Mesenchymal stem cell (in vitro differentiated cells and primary cell): ENCODE measurements around the gene SUGCT.
A peak's percentile ranks its signal among the peaks of the same experiment; 100 is the strongest.

Experiments
- DNase-seq: peaks from one replicate; pipeline ENCODE4 v3.0.0-alpha.2; 2013
- H2AFZ ChIP-seq: one replicate; pipeline ENCODE4 v1.6.1; 2013; ENCODE audit warnings: low read depth, mild to moderate bottlenecking, control low read depth, inconsistent platforms, low read length, moderate library complexity
- H2AK5ac ChIP-seq: 2 replicates; pipeline ENCODE4 v1.6.1; 2013; ENCODE audit warnings: low read length, moderate library complexity, mild to moderate bottlenecking, inconsistent platforms; ENCODE audit not compliant: severe bottlenecking
- H2BK120ac ChIP-seq: one replicate; pipeline ENCODE4 v1.6.1; 2013; ENCODE audit warnings: low read depth, mild to moderate bottlenecking, inconsistent platforms, low read length, moderate library complexity
- H2BK12ac ChIP-seq, 2 experiments: one replicate each; pipeline ENCODE4 v1.6.1; 2013; ENCODE audit warnings: inconsistent platforms in 2 of 2, low read length in 2 of 2, mild to moderate bottlenecking in 2 of 2, moderate library complexity in 2 of 2, control low read depth in 1 of 2
- H2BK15ac ChIP-seq: one replicate; pipeline ENCODE4 v1.6.1; 2013; ENCODE audit warnings: mild to moderate bottlenecking, low read depth, inconsistent platforms; ENCODE audit not compliant: poor library complexity, severe bottlenecking
- H2BK5ac ChIP-seq: 2 replicates; pipeline ENCODE4 v1.6.1; 2013; ENCODE audit warnings: low read depth, mild to moderate bottlenecking, low read length, control low read depth, inconsistent platforms; ENCODE audit not compliant: poor library complexity, severe bottlenecking
- H3K14ac ChIP-seq, 2 experiments: one replicate each; pipeline ENCODE4 v1.6.1; 2013; ENCODE audit warnings: inconsistent platforms in 2 of 2, low read length in 2 of 2, control low read depth in 1 of 2, mild to moderate bottlenecking in 1 of 2, moderate library complexity in 1 of 2
- H3K18ac ChIP-seq, 2 experiments: one replicate each; pipeline ENCODE4 v1.6.1; 2013; ENCODE audit warnings: inconsistent platforms in 2 of 2, low read length in 2 of 2, control low read depth in 1 of 2, low read depth in 1 of 2, mild to moderate bottlenecking in 1 of 2
- H3K23ac ChIP-seq, 2 experiments: one replicate each; pipeline ENCODE4 v1.6.1; 2013; ENCODE audit warnings: inconsistent platforms in 2 of 2, low read length in 2 of 2, mild to moderate bottlenecking in 2 of 2, moderate library complexity in 2 of 2, control low read depth in 1 of 2
- H3K27ac ChIP-seq: 2 replicates; pipeline ENCODE4 v1.5.1; 2013; ENCODE audit warnings: mild to moderate bottlenecking, moderate library complexity, low read length, control low read depth, inconsistent platforms; ENCODE audit not compliant: poor library complexity, severe bottlenecking
- H3K27me3 ChIP-seq, 2 experiments: 2 replicates each; pipeline versions ENCODE4 v1.6.1 to v1.7.0; 2013; ENCODE audit warnings: low read length in 2 of 2, mild to moderate bottlenecking in 2 of 2, moderate library complexity in 2 of 2, control low read depth in 1 of 2, inconsistent platforms in 1 of 2; ENCODE audit not compliant: control insufficient read depth in 1 of 2, insufficient read depth in 1 of 2
- H3K36me3 ChIP-seq, 2 experiments: 2 replicates each; pipeline versions ENCODE4 v1.6.1 to v1.7.0; 2013; ENCODE audit warnings: low read length in 2 of 2, control low read depth in 1 of 2, inconsistent platforms in 1 of 2, low read depth in 1 of 2, mild to moderate bottlenecking in 1 of 2; ENCODE audit not compliant: insufficient read depth in 2 of 2, control insufficient read depth in 1 of 2
- H3K4ac ChIP-seq, 2 experiments: one replicate each; pipeline ENCODE4 v1.6.1; 2013; ENCODE audit warnings: inconsistent platforms in 2 of 2, low read length in 2 of 2, mild to moderate bottlenecking in 2 of 2, moderate library complexity in 2 of 2, control low read depth in 1 of 2, low read depth in 1 of 2
- H3K4me1 ChIP-seq: 2 replicates; pipeline ENCODE4 v1.6.1; 2013; ENCODE audit warnings: low read depth, low read length, control low read depth; ENCODE audit not compliant: control insufficient read depth, insufficient read depth
- H3K4me2 ChIP-seq: 2 replicates; pipeline ENCODE4 v1.6.1; 2013; ENCODE audit warnings: low read length, mild to moderate bottlenecking, inconsistent platforms; ENCODE audit not compliant: poor library complexity, severe bottlenecking
- H3K4me3 ChIP-seq, 2 experiments: 2 replicates each; pipeline versions ENCODE4 v1.5.1 to v1.7.0; 2013; ENCODE audit warnings: low read length in 2 of 2, mild to moderate bottlenecking in 2 of 2, control low read depth in 1 of 2, low read depth in 1 of 2; ENCODE audit not compliant: insufficient read depth in 1 of 2
- H3K79me1 ChIP-seq: replicated peaks from 2 replicates; pipeline ENCODE4 v1.6.1; 2013; ENCODE audit warnings: mild to moderate bottlenecking, control low read depth, low read length, inconsistent platforms; ENCODE audit not compliant: poor library complexity, severe bottlenecking
- H3K9ac ChIP-seq: 2 replicates; pipeline ENCODE4 v1.7.0; 2013; ENCODE audit warnings: mild to moderate bottlenecking, low read length, moderate library complexity
- H3K9me3 ChIP-seq: 2 replicates; pipeline ENCODE4 v1.7.0; 2013; ENCODE audit warnings: mild to moderate bottlenecking, low read length; ENCODE audit not compliant: control insufficient read depth
- H4K8ac ChIP-seq: one replicate; pipeline ENCODE4 v1.6.1; 2013; ENCODE audit warnings: inconsistent platforms, mild to moderate bottlenecking, low read length, moderate library complexity
- H4K91ac ChIP-seq: one replicate; pipeline ENCODE4 v1.6.1; 2013; ENCODE audit warnings: mild to moderate bottlenecking, low read length, inconsistent platforms
- WGBS: methylation state at CpG from one replicate; pipeline ENCODE4 v1.1.7; 2013; ENCODE audit warnings: mixed read lengths; 5-methylcytosine and 5-hydroxymethylcytosine counted together

The SUGCT gene

DNA sequence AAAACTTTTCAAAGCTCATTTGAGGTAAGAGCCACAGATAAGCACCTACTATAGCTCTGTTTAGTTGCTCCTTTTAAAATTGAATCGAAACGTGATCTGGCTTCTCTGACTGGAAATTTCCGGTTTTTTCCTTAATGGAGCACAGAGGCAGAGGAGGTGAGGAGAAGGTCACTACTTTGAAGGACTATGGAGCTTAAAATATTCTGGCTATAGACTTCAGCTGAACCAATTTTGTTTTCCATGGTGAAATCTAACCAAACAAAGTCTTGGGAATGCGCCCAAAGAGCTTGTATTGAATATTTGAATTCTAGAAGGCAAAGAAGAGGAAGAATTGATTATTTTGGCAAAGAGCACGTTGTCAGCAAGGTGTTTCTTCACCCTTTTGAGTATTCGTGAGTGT is 711.1 kb downstream of the SUGCT start:
- no peak overlapping the region for H4K8ac ChIP-seq
- H3K27ac ChIP-seq, result no peak overlapping the region
- no peak overlapping the region for H4K91ac ChIP-seq
- H2BK15ac ChIP-seq, result no peak overlapping the region
- H2BK120ac ChIP-seq, result no peak overlapping the region
- no peak overlapping the region for H3K9ac ChIP-seq
- H3K36me3 ChIP-seq, result no peaks in the 10 kb centered on the region
- no peak overlapping the region for H3K4me2 ChIP-seq
- H3K27me3 ChIP-seq, result no peaks in the 10 kb centered on the region
- H2AFZ ChIP-seq, result no peak overlapping the region
- H3K4me1 ChIP-seq, result peaks cover 4% of the 10 kb centered on the region
- H3K23ac ChIP-seq, result no peak overlapping the region
- H3K14ac ChIP-seq, result no peak overlapping the region
- no peaks in the 10 kb centered on the region for H3K79me1 ChIP-seq
- H2BK12ac ChIP-seq, result no peak overlapping the region
- H3K4me3 ChIP-seq, result no peak overlapping the region
- no peak for DNase-seq
- no peak overlapping the region for H2BK5ac ChIP-seq
- H2AK5ac ChIP-seq, result no peak overlapping the region
- H3K18ac ChIP-seq, result no peak overlapping the region
- peaks cover 7% of the 10 kb centered on the region for H3K9me3 ChIP-seq
- H3K4ac ChIP-seq, result no peak overlapping the region
- WGBS, result 92% methylated on average over 6 of the region's 6 CpGs

DNA sequence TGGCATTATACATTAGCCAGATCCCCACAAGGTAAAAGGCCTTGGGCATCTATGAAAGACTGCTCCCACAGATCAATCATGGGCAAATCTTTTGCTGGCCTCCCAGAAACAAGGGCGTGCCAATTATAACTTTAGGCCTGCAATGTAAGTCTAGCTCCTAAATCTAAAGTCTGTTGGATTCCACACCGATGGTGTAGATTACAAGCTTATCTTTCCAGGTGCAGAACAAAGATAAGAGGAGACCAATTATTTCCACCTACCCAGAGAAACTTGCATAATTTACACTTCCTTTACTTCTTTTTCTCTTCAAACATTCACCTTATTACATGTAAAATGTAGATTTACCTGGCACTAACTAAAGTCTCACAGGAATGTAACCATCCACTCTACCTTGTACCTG is 713.1 kb downstream of the SUGCT start:
- Histone ChIP-seq H4K91ac (no peak overlapping the region), H3K27ac (no peak overlapping the region), H3K27me3 (no peaks in the 10 kb centered on the region), H4K8ac (no peak overlapping the region), H3K4me1 (peaks cover 4% of the 10 kb centered on the region), H2AK5ac (no peak overlapping the region), H3K9ac (no peak overlapping the region), H3K4me3 (no peak overlapping the region), H3K4ac (no peak overlapping the region), H2BK12ac (no peak overlapping the region), H3K18ac (no peak overlapping the region), H3K14ac (no peak overlapping the region), H2BK5ac (no peak overlapping the region), H3K36me3 (no peaks in the 10 kb centered on the region), H3K9me3 (no peaks in the 10 kb centered on the region), H3K4me2 (no peak overlapping the region), H3K79me1 (no peaks in the 10 kb centered on the region), H3K23ac (no peak overlapping the region), H2BK15ac (no peak overlapping the region), H2BK120ac (no peak overlapping the region), H2AFZ (no peak overlapping the region)
- DNase-seq, result no peak
- 58% methylated on average over 2 of the region's 2 CpGs for WGBS

DNA sequence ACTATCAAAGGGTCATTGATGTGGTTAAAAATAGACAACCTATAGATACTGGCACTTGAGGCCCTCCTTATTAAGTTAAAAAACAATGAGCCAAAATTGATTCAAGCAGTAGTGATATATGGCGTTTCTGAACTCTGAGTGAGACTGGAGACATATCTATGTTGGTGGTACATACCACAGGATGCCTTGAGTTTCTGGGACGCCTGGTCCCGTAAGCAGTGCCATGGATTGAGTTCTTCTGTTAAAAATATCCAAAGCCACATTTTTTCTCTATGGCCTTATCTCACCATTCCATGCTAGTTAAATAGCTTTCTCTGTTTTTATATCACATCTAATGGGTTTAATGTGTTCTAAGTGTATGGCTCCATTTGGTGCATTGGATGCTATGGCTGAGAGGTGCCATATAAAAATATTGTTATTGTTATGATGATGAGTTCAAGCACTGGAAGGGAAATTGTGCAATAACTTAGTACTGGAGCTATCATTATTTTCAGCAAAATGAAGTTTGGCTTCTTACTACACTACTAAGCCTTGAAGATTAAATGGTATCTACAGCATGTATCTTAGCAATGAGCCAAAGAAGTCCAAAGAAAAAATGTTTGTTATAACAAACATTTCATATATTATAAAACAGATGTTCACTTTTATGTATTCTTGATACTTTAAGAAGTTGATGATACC is 713.9 kb downstream of the SUGCT start:
- Histone ChIP-seq H3K36me3 (no peaks in the 10 kb centered on the region), H3K9me3 (no peaks in the 10 kb centered on the region), H2BK5ac (no peak overlapping the region), H3K9ac (no peak overlapping the region), H3K14ac (no peak overlapping the region), H3K79me1 (no peaks in the 10 kb centered on the region), H2AFZ (no peak overlapping the region), H3K18ac (no peak overlapping the region), H2BK120ac (no peak overlapping the region), H3K4ac (no peak overlapping the region), H2AK5ac (no peak overlapping the region), H3K4me3 (no peak overlapping the region), H3K27me3 (no peaks in the 10 kb centered on the region), H2BK15ac (no peak overlapping the region), H3K4me2 (no peak overlapping the region), H2BK12ac (no peak overlapping the region), H3K23ac (no peak overlapping the region), H3K4me1 (peaks cover 2% of the 10 kb centered on the region), H3K27ac (no peak overlapping the region), H4K91ac (no peak overlapping the region), H4K8ac (no peak overlapping the region)
- DNase-seq, result no peak
- WGBS, result 76% methylated on average over 3 of the region's 3 CpGs

DNA sequence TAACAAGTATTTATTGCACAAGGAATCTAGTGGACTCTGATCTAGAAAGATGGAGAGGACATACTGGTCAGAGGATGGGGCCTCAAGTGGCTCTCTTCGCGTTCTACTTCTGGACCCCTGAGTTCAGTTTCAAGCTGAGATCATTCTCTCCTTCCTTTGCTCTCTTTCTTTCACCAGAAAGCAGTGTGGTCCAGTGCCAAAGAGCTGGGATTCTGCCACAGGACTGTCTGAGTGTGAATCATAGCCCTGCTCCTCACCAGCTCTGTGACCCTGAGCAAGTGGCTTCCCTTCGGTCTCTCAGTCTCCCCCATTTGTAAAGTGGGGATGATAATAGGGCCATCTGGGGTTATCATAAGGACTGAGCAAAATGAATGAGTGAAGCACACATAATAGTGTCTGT is 715.2 kb downstream of the SUGCT start:
- Histone ChIP-seq H4K91ac (no peak overlapping the region), H3K18ac (no peak overlapping the region), H2BK120ac (no peak overlapping the region), H3K23ac (no peak overlapping the region), H3K79me1 (no peaks in the 10 kb centered on the region), H3K9me3 (no peaks in the 10 kb centered on the region), H4K8ac (no peak overlapping the region), H2BK12ac (no peak overlapping the region), H3K4me2 (no peak overlapping the region), H2BK5ac (peak overlapping the region; percentile 10), H3K9ac (no peak overlapping the region), H3K4me1 (no peaks in the 10 kb centered on the region), H2AK5ac (no peak overlapping the region), H3K36me3 (no peaks in the 10 kb centered on the region), H3K4me3 (no peak overlapping the region), H3K14ac (no peak overlapping the region), H2AFZ (no peak overlapping the region), H3K27me3 (no peaks in the 10 kb centered on the region), H3K4ac (no peak overlapping the region), H2BK15ac (no peak overlapping the region), H3K27ac (no peak overlapping the region)
- DNase-seq, result no peak
- 98% methylated on average over 3 of the region's 3 CpGs for WGBS
